Measurements from ENCODE around the gene HSDL1. TPM values are rescaled to one million over a fixed set of nuclear protein-coding genes. Genes with fewer than 3 reads are reported as not detected.

The HSDL1 gene
- total RNA-seq, 4 donors from 2014 or later: 10.1 to 19.2 (median 13.3) TPM

GRCh38 chr16:84088695-84089395, 56.1 kb downstream of the HSDL1 start:
- Histone ChIP-seq H3K9me3 (no peaks in the 10 kb centered on the region), H3K4me3 (no peak overlapping the region), H3K36me3 (peaks cover 0 to 98% of the 10 kb centered on the region in 2 donors), H3K27ac (no peak overlapping the region), H3K4me1 (no peaks in the 10 kb centered on the region), H3K27me3 (no peaks in the 10 kb centered on the region)
- no peak for ATAC-seq
- no peak for TF ChIP-seq CTCF (IDR thresholded peaks at IDR 0.05)
- no peak for TF ChIP-seq POLR2A (IDR thresholded peaks at IDR 0.05)
- WGBS, 2 donors (ENCODE audit: low coverage in 1 of 2): 59 to 72% methylated on average over 7 to 11 of the region's 15 CpGs

DNA sequence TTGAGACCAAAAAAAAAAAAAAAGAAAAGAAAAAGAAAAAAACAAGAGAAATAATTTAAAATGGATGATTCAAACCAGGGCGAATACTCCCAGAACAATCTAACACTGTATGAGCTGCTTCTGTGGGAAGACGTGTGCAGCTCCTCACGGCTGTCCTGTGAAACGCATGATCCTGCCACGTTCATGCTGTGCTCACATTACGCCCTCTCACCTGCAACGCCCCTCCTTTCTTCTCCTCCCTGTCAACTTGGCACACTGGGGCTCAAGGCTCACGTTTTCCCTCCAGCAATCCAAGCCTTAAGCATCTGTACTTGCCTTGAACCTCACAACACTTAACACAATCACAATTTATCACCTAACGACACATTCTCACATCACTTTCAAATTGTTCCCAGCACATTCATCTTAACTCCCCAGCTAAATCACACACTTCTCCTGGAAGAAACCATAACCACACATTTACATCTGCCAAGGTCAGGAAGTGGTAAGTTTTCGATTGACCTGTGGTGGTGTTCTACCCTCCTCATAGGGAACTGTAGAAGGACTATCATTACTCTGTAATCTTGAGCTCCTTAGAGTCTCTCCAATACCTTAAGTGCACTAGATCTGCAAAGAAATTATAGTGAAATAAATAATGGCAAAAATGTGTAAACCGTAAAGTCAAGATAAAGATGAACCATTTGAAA, 57.4 kb downstream of the HSDL1 start:
- Histone ChIP-seq H3K4me3 (no peak overlapping the region), H3K27me3 (no peaks in the 10 kb centered on the region), H3K9me3 (no peaks in the 10 kb centered on the region), H3K36me3 (peaks cover 0 to 98% of the 10 kb centered on the region in 2 donors), H3K4me1 (peaks cover 0 to 8% (median 0%) of the 10 kb centered on the region in 3 donors), H3K27ac (no peak overlapping the region)
- no peak for ATAC-seq
- 79% methylated on average over 10 to 11 of the region's 11 CpGs for WGBS, 2 donors (ENCODE audit: low coverage in 1 of 2)
- TF ChIP-seq POLR2A (IDR thresholded peaks at IDR 0.05) (no peak), POLR2AphosphoS5 (IDR thresholded peaks at IDR 0.05) (no peak), CTCF (IDR thresholded peaks at IDR 0.05) (no peak), EP300 (IDR thresholded peaks at IDR 0.05) (no peak)

DNA sequence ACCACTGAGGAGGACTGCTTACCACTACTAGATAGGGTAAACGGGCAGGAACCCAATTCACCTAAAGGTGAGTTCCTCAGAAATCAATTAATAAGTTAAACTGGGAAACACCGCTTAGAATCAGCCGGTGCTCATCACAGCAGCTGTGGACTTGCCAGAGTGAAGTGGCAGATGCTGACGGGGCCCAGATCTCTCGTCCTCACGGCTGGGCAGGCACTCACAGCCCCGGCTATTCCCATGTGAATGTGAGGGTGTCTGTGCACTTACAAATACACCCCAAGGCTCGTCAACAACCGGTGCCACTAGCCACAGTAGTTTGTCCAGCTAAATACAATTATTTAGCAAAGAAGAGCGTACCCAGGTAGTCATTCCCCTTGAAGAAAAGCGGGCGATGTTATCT, 58.0 kb downstream of the HSDL1 start:
- Histone ChIP-seq H3K9me3 (no peaks in the 10 kb centered on the region), H3K4me3 (no peak overlapping the region), H3K27ac (no peak overlapping the region), H3K4me1 (peaks cover 0 to 8% (median 0%) of the 10 kb centered on the region in 3 donors), H3K36me3 (peaks cover 0 to 98% of the 10 kb centered on the region in 2 donors), H3K27me3 (no peaks in the 10 kb centered on the region)
- TF ChIP-seq CTCF (IDR thresholded peaks at IDR 0.05) (no peak), POLR2AphosphoS5 (IDR thresholded peaks at IDR 0.05) (no peak), POLR2A (IDR thresholded peaks at IDR 0.05) (no peak), EP300 (IDR thresholded peaks at IDR 0.05) (no peak)
- no peak for ATAC-seq
- WGBS, 2 donors (ENCODE audit: low coverage in 1 of 2): 83 to 100% methylated on average over 3 to 4 of the region's 12 CpGs

- TF ChIP-seq CTCF (IDR thresholded peaks at IDR 0.05) (no peak), EP300 (IDR thresholded peaks at IDR 0.05) (no peak), POLR2A (IDR thresholded peaks at IDR 0.05) (no peak), POLR2AphosphoS5 (IDR thresholded peaks at IDR 0.05) (no peak)
- Histone ChIP-seq H3K4me3 (no peak overlapping the region), H3K4me1 (peaks cover 0 to 8% (median 0%) of the 10 kb centered on the region in 3 donors), H3K27ac (no peak overlapping the region), H3K27me3 (no peaks in the 10 kb centered on the region), H3K9me3 (no peaks in the 10 kb centered on the region), H3K36me3 (peaks cover 0 to 98% of the 10 kb centered on the region in 2 donors)
- ATAC-seq: no peak
- WGBS, 2 donors (ENCODE audit: low coverage in 1 of 2): 37 to 79% methylated on average over 3 of the region's 11 CpGs
These were observed 58.6 kb downstream of the HSDL1 start for GRCh38 chr16:84086341-84086740.

GRCh38 chr16:84085773-84086172, 59.2 kb downstream of the HSDL1 start:
- ATAC-seq: no peak
- H3K4me3 ChIP-seq: no peak overlapping the region
- WGBS, 2 donors (ENCODE audit: low coverage in 1 of 2): 54 to 75% methylated on average over 6 of the region's 6 CpGs

More at GRCh38 chr16:84085773-84086172, 59.2 kb downstream of the HSDL1 start:
- Histone ChIP-seq H3K27ac (no peak overlapping the region), H3K4me1 (peaks cover 0 to 8% (median 0%) of the 10 kb centered on the region in 3 donors), H3K27me3 (no peaks in the 10 kb centered on the region), H3K36me3 (peaks cover 0 to 98% of the 10 kb centered on the region in 2 donors), H3K9me3 (no peaks in the 10 kb centered on the region)
- no peak for TF ChIP-seq CTCF (IDR thresholded peaks at IDR 0.05)
- no peak for TF ChIP-seq POLR2AphosphoS5 (IDR thresholded peaks at IDR 0.05)
- TF ChIP-seq POLR2A (IDR thresholded peaks at IDR 0.05): no peak
- TF ChIP-seq EP300 (IDR thresholded peaks at IDR 0.05): no peak
